EL (cell line): ENCODE measurements around the gene B4GALT6.
"Not testable (repeated sequence)": the region's sequence is repeated elsewhere in the genome, so short reads cannot be mapped to it uniquely, and the experiment has no call there.

Experiments used
- DNase-seq: peaks from one replicate; pipeline ENCODE4 v3.0.0-alpha.2; 2016

The B4GALT6 gene, protein sequence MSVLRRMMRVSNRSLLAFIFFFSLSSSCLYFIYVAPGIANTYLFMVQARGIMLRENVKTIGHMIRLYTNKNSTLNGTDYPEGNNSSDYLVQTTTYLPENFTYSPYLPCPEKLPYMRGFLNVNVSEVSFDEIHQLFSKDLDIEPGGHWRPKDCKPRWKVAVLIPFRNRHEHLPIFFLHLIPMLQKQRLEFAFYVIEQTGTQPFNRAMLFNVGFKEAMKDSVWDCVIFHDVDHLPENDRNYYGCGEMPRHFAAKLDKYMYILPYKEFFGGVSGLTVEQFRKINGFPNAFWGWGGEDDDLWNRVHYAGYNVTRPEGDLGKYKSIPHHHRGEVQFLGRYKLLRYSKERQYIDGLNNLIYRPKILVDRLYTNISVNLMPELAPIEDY

DNA sequence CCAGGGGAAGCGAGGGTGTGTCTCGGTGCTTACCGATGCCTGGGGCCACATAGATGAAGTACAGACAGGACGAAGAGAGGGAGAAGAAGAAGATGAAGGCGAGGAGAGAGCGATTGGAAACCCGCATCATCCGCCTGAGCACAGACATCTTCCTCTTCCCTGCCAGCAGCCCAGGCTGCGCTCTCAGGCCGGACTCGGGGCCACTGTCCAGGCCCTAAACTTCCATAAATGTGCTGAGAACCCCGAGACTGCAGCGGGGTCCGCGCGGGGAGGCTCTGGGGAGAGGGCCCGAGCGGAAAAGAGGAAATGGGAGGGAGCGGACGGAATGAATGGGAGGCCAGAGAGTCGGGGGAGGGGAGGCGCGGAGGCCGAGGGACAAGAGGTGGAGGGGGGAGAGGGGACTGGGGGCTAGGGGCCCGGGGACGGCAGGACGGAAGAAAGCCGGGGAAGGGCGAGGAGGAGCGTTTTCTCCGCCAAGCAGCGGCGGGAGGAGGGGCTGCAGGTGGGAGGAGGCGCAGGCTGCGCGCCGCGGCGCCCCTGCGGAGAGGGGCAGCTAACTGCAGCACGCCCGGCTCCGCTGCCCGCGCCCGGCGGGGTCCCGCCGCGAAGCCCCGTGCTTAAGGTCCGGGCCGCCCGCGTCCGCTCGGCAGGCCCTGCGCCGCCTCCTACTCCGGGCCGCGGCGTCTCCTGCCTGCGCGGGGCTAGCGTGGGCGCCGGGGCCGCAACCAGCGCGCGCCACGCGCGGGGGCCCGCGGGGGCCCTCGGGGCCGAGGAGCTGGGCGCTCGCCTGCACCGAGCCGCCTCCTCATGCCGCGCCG, at the start of gene B4GALT6:
Gene B4GALT6, minus strand, starts transcription at position 303 of the 818 bp plus-strand sequence. Its CDS starts 155 bp downstream, at position 148.
- peak; percentile 0 for DNase-seq

DNA sequence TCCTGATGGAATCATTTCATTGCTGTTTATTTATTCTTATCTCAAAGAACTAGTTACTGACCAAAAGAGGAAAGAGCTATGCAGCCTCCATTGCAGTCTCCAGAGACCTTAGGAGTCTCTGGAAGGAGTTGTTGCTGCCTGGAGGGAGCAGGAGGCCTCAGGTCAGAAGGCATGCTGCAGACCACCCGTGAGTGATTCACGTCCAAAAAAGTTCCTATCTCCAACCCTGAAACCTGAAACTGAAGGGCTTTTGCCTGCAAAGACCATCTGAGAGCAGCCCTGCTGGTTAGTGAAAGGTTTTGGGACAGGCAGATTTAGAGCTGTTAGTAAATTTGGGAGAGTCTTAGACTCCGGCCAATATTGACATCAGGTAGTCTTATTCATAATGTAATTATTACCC, 47.2 kb upstream of the B4GALT6 start:
- no peak for DNase-seq

DNA sequence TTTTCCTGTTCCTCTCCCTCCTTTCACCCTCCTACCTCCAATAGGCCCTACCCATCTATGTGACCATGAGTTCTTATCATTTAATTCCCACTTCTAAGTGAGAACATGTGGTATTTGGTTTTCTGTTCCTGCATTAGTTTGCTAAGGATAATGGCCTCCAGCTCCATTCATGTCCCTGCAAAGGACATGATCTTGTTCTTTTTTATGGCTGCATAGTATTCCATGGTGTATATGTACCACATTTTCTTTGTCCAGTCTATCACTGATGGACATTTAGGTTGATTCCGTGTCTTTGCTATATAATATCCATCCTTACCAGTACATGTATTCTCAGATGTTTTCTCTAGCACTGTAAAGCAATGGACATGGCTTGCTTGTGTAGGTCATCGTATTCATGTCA, 44.8 kb upstream of the B4GALT6 start:
- not testable (repeated sequence) for DNase-seq

DNA sequence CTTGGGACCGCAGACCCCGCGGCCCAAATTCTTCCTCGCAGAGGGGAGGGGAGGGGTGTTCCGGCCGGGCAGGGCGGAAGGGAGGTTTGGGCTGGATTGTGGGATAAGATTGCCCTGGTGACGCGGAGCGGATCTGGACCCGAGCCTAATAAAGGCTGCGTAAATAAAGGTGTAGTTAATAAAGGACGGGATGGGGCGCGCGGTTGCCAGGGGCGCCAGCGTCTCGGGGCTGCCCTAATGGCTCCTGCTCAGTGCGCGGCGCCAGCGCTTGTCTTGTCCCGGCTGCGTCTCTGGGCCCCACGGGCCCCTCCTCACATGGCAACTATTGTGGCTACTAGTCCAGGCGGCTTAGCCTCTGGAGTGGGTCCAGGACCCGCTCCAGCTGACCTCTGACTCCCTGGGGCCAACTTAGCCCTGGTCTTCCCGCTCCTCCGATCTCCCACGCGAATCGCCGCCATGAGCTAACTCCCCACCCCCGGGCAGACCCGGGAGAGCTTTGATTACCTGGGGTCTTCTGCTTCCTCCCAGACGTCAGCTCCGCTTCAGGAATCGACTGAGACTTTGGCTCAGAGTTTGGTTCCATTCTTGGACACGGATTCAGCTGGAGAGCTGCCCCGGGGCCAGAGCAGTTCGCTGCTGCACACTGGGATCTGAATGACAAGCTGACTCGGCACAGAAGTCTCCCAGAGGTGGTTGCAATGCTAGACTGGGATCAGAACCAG, 39.8 kb upstream of the B4GALT6 start:
- DNase-seq: no peak

DNA sequence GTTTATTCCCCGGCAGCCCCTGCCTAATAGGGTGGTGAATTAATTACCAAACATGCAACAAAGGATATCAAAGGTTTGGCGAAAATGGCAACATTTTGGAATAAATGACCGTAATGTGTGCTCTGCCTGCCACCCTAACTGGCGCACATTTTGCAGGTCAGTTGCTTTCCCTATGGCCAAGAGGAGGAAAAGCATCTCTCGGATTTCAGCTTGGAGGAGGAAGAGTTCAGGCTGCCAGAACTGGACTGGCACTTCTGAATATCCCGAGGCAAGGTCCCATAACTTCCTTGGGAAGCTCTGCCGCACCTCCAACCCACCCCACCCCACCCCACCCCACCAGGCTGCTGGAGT, 39.2 kb upstream of the B4GALT6 start:
- DNase-seq: no peak

DNA sequence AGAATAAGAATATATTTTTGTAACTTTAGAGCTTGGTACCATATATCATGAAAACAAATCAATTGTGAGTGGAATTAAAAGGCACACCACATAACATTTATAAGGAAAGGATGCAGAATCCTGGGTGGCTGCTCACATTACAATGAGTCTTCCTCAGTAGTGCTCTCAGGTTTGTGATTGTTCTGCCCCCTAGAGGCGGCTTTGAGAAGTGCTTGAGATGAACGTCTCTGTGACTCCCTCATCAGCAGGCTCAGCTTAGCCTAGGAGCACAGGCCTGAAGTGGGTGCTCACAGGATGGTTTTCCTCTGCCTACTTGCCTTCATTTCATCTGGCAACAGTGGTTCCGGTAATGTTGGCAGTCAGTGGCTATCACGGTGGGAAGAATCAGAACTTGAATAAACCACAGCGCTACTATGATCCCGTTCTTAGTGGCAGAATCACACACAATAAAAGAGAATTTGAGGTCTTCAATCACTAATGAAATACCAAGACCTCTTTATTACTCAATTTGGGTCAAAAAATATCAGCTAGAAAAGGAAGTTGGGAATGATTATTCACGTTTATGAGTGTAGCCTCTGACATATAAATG, 38.1 kb upstream of the B4GALT6 start:
- DNase-seq: peak; percentile 47

DNA sequence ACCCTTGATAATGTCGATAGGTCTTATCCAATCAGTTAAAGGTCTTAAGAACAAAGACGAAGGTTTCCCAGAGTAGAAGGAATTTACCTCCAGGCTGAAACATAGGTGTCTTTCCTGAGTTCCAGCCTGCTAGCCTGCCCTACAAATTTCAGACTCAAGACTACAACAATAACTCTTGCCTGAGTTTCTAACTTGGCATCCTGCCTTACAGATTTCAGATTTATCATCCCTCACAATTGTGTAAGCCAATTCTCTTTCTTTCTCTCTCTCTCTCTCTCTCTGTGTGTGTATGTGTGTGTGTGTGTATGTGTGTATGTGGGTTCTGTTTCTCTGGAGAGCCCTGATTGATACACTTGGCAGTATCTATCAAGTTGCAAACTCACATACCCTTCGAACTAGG, 37.2 kb upstream of the B4GALT6 start:
- DNase-seq: no peak

DNA sequence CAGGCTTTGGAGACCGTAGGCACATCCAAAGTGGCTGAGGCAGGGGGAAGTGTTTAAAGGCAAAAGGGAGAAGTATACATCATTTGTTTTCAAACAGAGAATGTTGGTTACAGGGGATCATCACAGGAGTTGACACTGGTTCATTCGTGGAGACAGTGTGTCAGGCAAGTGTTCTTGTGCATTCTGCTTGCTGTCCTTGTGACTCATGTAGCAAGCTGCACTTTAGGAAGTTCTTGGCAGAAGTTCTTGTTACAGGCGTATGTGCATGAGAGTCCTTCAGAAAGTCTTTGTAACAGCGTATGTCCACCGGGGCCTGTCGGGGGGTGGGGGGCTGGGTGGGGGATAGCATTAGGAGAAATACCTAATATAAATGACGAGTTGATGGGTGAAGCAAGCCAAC, 36.5 kb upstream of the B4GALT6 start:
- no peak for DNase-seq

DNA sequence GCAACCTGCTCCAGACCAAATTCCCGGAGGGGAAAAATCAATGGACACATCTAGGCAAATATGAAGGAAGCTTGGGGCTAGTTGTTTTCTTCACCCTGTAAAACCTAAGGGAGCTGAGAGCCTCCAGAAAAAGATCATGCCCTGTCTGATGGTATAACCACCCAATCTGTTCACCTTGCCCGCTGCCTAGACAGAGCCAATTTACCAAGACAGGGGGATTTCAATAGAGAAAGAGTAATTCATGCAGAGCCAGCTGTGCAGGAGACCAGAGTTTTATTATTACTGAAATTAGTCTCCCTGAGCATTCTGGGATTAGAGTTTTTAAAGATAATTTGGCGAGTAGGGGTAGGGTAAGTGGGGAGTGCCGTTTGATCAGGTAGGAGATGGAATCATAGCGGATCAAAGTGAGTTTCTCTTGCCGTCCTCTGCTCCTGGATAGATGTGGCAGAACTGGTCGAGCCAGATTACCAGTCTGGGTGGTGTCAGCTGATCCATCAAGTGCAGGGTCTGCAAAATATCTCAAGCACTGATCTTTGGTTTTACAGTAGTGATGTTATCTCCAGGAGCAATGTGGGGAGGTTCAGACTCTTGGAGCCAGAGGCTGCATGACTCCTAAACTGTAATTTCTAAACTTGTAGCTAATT, 35.1 kb upstream of the B4GALT6 start:
- no peak for DNase-seq

DNA sequence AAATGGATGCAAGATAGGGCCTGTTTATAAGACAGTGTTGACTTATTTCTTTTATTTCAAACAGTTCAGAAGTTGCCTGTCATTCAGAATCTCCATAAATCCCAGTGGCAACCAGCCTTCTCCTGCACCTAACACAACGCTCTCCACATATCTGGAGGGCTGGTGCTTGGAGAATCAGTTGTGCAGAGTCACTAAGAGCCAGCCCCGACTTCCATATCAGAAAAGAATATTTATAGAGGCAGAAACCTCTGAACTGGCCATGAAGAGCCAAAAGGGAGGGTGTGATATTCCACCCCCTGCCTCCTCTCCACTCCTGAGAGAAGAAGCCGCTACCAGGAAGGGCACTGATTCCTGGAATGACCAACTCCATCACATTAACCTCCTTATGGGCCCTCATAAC, 34.0 kb upstream of the B4GALT6 start:
- no peak for DNase-seq

DNA sequence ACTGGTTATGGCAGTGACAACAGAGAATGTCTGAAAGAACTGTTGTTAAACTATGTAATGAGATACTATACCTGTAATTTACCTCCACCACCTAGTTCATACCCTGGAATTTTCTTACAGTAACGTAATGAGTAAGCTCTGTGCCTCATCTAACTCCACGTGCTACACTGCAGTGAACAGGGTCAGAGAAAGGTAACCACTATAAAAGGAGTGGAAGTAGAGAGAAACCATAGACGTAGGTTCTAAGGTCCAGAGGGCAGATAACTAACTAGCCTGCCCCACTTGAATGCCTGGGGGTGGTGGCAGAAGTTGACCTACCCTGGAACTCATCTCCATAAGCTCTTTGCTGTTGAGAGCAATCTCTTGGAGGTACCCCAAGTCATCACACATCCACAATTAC, 32.0 kb upstream of the B4GALT6 start:
- no peak for DNase-seq

DNA sequence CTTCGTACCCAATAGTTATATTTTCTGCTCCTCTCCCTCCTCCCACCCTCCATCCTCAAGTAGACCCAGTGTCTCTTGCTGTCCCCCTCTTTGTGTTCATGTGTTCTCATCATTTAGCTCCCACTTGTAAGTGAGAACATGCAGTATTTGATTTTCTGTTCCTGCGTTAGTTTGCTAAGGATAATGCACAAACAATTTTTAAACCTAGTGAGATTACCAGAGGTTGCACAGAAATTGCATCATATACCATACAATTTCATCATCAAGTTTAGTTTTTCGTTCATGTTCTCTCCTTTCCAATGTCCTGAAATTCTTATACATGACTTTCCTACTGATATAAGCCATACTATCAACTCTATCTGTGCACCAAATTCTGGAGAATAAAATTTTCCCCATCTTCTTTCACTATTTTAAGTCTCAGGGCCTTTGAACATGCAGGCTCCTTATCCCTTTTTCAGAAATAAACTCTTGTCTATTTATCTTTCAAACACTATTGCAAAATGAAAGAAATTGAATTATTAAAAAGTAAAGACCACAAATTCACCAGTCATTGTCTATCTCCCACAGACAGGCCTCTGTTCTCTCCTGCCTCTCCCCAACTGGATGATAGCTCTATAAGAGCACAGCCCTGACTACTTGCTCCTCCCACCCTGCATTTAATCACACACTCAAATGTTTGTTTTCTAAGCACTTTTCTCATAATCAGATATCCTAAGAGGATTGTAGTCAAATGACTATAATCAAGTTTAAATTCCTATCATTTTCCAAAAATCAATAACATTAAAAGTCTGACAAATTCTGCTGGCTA, 27.2 kb upstream of the B4GALT6 start:
- no peak for DNase-seq

DNA sequence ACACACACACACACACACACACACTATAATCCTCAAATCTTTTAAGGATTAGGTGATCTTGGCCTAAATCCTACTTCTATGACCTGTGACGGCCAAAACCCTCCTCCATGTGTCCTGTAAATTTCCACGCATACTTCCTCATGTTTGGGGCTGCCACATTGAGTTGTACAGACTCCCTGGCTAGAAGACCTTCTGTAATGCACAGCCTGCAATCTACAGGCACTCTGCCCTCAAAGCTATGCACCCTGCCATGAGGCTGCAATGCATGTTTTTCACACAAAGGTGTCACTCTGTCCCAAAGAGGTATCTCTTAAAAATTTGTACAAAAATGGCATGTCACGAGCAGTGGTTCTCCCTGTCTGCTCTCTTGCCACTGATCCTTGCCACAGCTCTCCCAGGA, 26.4 kb upstream of the B4GALT6 start:
- no peak for DNase-seq

DNA sequence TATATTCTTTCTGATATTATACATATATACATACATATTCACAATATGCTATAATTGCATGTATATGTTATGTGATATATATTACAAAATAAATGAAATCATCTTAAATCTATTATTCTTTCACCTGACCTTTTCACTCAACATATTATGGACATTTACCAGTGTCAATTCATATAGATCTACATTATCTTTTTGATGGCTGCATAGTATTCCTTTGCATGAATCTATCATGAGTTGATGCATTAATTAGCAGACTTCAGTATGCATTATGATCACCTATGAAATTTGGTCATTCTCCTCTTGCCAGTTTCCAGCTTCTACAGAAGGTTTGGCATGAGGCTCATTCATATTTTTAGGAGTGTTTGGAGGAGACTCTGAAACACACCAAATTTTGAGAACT, 23.4 kb upstream of the B4GALT6 start:
- no peak for DNase-seq

DNA sequence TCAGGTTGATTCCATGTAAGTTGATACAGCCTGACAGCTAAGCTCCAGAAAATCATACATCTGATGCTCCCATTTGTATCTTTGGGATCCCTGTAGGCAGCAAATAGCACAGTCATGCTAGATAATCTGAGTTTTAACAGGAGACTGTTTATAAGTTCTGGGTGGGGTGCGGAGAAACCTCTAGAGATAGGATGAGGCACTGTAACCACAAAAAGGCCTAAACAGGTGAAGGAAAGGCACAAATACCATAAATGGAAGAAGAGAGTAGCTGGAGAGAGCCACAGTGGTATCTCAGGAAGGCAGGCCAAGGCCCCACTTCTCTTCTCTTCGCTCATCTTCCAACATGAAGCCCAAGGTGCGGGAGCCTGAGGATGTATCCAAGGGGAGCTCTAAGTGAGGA, 18.1 kb upstream of the B4GALT6 start:
- DNase-seq: no peak

DNA sequence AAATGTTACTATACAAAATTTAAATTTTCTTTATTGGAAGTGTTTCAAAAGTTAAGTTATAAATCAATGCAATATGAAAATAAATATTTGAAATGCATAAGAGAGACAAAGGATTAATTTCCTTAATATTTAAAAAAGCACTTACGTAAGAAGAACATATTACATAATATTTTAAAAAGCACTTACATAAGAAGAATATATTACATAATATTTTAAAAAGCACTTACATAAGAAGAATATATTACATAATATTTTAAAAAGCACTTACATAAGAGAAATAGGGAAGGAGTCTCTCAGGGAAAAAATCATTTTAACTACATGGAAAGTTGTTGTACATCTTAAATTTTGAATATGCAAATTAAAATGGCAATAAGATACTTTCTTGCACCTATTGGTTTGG, 17.4 kb upstream of the B4GALT6 start:
- DNase-seq: no peak

DNA sequence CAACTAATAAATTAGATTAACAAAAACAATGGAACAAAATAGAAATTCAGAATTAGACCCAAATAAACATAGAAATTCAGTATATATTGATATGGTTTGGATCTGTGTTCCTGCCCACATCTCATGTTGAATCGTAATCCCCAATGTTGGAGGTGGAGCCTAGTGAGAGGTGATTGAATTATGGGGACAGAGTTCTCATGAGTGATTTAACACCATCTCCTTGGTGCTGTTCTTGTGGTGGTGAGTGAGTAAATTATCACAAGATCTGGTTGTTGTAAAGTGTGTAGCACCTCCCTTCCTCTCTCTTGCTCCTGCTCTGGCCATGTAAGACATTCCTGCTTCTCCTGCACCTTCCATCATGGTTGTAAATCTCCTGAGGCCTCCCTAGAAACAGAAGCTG, 16.6 kb upstream of the B4GALT6 start:
- DNase-seq: no peak

DNA sequence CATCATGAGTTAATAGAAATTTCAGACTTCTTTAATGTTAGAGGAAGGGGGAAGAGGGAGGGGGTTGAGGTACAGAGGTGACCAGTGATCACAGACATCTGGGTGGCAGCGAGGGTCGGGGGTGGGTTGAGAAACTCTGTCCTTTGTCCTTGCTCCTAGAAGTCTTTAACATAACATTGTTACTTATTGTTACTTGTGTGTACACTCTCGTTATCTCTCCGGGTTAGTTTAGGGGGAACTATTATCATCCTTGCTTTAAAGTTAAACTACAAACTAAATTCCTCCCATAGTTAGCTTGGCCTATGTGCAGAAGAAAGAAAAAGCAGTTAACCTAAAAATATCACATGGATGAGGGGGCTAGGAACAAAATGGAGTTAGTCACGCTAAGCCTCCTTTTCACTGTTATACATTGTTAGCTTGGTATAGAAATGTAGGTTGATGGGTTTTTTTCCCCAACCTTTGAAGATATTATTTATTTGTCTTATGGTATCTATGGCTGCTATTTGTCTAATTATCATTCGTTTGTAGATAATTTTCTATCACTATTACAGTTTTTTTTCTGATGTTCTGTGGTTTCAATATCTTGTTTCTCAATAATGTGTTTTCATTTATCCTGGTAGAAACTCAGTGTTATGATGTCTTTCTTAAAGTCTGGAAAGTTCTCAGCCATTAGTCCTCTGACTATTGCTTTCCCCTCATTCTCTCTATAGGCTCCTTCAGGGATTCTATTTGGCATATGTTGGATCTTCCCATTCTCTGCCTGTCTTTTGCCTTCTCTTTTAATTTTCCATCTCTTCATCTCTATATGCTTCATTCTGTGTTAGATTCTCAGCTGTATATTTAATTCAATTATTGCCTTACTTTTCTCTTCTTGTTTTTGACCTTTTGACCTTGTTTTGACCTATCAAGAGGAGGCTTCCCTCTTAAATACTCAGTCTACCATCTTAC, 13.2 kb upstream of the B4GALT6 start:
- no peak for DNase-seq

DNA sequence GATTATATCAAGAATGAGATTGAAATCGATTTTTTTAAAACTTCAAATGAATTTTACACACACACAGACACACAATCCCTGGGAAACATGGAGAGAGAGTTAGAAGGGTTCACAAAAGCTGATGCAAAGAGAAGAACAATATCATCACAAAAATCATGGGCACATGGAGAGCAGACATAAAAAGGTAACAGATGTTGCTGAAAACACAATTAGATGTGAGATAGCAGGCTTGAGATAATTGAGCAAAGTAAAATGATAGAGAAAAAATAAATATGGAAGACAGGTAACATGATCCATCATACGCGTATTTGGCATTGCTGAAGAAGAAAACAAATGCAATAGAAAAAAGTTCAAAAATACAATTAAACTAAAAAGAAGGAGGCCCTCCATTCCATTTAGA, 11.6 kb upstream of the B4GALT6 start:
- no peak for DNase-seq

DNA sequence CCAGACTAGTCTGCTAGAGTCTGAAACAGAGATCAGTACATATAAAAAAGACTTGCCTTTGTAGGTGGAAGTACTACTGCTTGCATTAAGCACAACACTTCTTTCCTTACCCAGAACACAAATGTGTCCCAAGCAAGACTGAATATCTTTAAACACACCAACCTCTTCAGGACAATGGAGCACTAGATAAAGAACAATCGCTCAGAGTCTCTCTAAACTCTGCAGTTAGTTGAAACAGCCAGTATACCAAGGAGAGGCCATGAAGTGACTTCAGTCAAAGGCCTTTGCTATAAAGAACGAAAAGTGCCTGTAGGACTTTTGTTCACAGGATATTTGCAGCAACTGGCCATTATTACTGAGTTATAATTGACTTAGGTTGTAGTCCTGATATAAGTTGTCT, 9.9 kb upstream of the B4GALT6 start:
- DNase-seq: no peak

DNA sequence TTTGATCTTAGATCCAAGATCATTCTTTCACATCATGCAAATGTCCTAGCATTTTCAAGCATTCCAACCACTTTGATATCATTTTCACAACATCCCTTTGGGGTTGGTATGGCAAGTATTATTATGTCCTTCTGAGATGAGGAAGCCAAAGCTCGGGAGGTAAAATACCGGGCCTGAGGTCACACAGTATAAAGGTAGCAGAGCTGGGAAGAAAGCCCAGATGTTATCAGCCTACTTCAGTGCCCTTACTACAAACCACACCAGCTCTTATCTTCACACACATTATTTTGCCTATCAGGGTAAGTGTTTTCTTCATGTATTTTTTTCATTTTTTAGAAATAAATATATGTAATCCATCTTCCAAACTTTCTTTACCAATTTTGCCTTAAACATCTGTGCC, 4.2 kb upstream of the B4GALT6 start:
- no peak for DNase-seq
